Measurements from ENCODE around the gene BABAM2. TPM values are rescaled to one million over a fixed set of nuclear protein-coding genes. Genes with fewer than 3 reads are reported as not detected.
A peak's percentile ranks its signal among the peaks of the same experiment; 100 is the strongest.

The BABAM2 gene
- total and polyA plus RNA-seq, 7 donors = 22.9 to 52.3 (median 25.2) TPM

- intact Hi-C loops (cut with DNase I) = no loop called here
- peaks cover 0 to 40% (median 25%) of the 10 kb centered on the region in 4 donors for H3K4me1 ChIP-seq
- TF ChIP-seq EP300 (IDR thresholded peaks at IDR 0.05) = no peak
- peak in 2 of 4 donors; percentile 37 to 51 for TF ChIP-seq POLR2AphosphoS5 (IDR thresholded peaks at IDR 0.05)
- no peak for TF ChIP-seq CTCF (IDR thresholded peaks at IDR 0.05)
- no peak for TF ChIP-seq POLR2A (IDR thresholded peaks at IDR 0.05)
- peak; percentile 85 for DNase-seq
- no peaks in the 10 kb centered on the region for H3K36me3 ChIP-seq
- 43 to 51% methylated on average over 2 of the region's 2 CpGs for WGBS, 2 donors
- H3K9me3 ChIP-seq = no peaks in the 10 kb centered on the region
- peak overlapping the region; percentile 55 to 73 (median 66) for H3K27ac ChIP-seq
- H3K27me3 ChIP-seq = no peaks in the 10 kb centered on the region
- H3K4me3 ChIP-seq = no peak overlapping the region
Observed at GRCh38 chr2:28137221-28137620, 246.7 kb downstream of the BABAM2 start.

- no peak overlapping the region for H3K27ac ChIP-seq
- H3K9me3 ChIP-seq = no peaks in the 10 kb centered on the region
- H3K4me1 ChIP-seq = peaks cover 0 to 35% (median 16%) of the 10 kb centered on the region in 4 donors
- intact Hi-C loops (cut with DNase I) = no loop called here
- TF ChIP-seq POLR2AphosphoS5 (IDR thresholded peaks at IDR 0.05) (no peak), POLR2A (IDR thresholded peaks at IDR 0.05) (no peak), EP300 (IDR thresholded peaks at IDR 0.05) (no peak), CTCF (IDR thresholded peaks at IDR 0.05) (no peak)
- no peaks in the 10 kb centered on the region for H3K36me3 ChIP-seq
- H3K27me3 ChIP-seq = no peaks in the 10 kb centered on the region
- H3K4me3 ChIP-seq = no peak overlapping the region
- DNase-seq = no peak
Observed at GRCh38 chr2:28142386-28142785, 251.9 kb downstream of the BABAM2 start.

GRCh38 chr2:28148000-28148399, 257.5 kb downstream of the BABAM2 start:
- DNase-seq = no peak
- Histone ChIP-seq H3K4me1 (peaks cover 0 to 24% (median 9%) of the 10 kb centered on the region in 4 donors), H3K9me3 (no peaks in the 10 kb centered on the region), H3K4me3 (no peak overlapping the region), H3K36me3 (no peaks in the 10 kb centered on the region), H3K27ac (no peak overlapping the region), H3K27me3 (no peaks in the 10 kb centered on the region)
- WGBS, 2 donors = 98 to 99% methylated on average over 2 of the region's 2 CpGs
- intact Hi-C loops (cut with DNase I) = no loop called here
- TF ChIP-seq POLR2A (IDR thresholded peaks at IDR 0.05) = no peak
- TF ChIP-seq POLR2AphosphoS5 (IDR thresholded peaks at IDR 0.05) = no peak
- no peak for TF ChIP-seq EP300 (IDR thresholded peaks at IDR 0.05)
- TF ChIP-seq CTCF (IDR thresholded peaks at IDR 0.05) = no peak

GRCh38 chr2:28148566-28148965, 258.0 kb downstream of the BABAM2 start:
- no peak for DNase-seq
- WGBS, 2 donors = 94% methylated on average over 5 of the region's 5 CpGs
- Histone ChIP-seq H3K9me3 (no peaks in the 10 kb centered on the region), H3K27me3 (no peaks in the 10 kb centered on the region), H3K36me3 (no peaks in the 10 kb centered on the region), H3K4me3 (no peak overlapping the region), H3K4me1 (peaks cover 0 to 24% (median 8%) of the 10 kb centered on the region in 4 donors), H3K27ac (no peak overlapping the region)
- TF ChIP-seq EP300 (IDR thresholded peaks at IDR 0.05) = no peak
- no peak for TF ChIP-seq POLR2AphosphoS5 (IDR thresholded peaks at IDR 0.05)
- TF ChIP-seq POLR2A (IDR thresholded peaks at IDR 0.05) = no peak
- no peak for TF ChIP-seq CTCF (IDR thresholded peaks at IDR 0.05)
- intact Hi-C loops (cut with DNase I) = no loop called here

All from sigmoid colon (tissue), 7 donors.